Muscle layer of duodenum (tissue), 2 donors: ENCODE results near the gene PEX13.
A peak's percentile ranks its signal among the peaks of the same experiment; 100 is the strongest.
"Not testable (repeated sequence)": the region's sequence is repeated elsewhere in the genome, so short reads cannot be mapped to it uniquely, and the experiment has no call there.

Experiments used
- H3K27ac ChIP-seq: one replicate; pipeline ENCODE4 v1.7.0; 2013; ENCODE audit warnings: mild to moderate bottlenecking, low read length
- H3K27me3 ChIP-seq: one replicate; pipeline ENCODE4 v1.7.0; 2013; ENCODE audit warnings: low read depth, mild to moderate bottlenecking, control low read depth, low read length
- H3K36me3 ChIP-seq, 2 donors: one replicate each; pipeline ENCODE4 v1.7.0; 2013; ENCODE audit warnings: low read length in 2 of 2, control low read depth in 1 of 2, mild to moderate bottlenecking in 1 of 2; ENCODE audit not compliant: insufficient read depth in 2 of 2, control insufficient read depth in 1 of 2
- H3K4me1 ChIP-seq, 2 donors: one replicate each; pipeline ENCODE4 v1.7.0; 2013; ENCODE audit warnings: low read length in 2 of 2, mild to moderate bottlenecking in 2 of 2, control low read depth in 1 of 2, moderate library complexity in 1 of 2; ENCODE audit not compliant: insufficient read depth in 2 of 2, control insufficient read depth in 1 of 2
- H3K4me3 ChIP-seq, 2 donors: one replicate each; pipeline ENCODE4 v1.7.0; 2013; ENCODE audit warnings: low read length in 2 of 2, low read depth in 1 of 2, mild to moderate bottlenecking in 1 of 2
- H3K9me3 ChIP-seq, 2 donors: one replicate each; pipeline ENCODE4 v1.7.0; 2013; ENCODE audit warnings: low read length in 2 of 2, control low read depth in 1 of 2, mild to moderate bottlenecking in 1 of 2; ENCODE audit not compliant: control insufficient read depth in 1 of 2
- donor health status: healthy.

PEX13 gene

DNA sequence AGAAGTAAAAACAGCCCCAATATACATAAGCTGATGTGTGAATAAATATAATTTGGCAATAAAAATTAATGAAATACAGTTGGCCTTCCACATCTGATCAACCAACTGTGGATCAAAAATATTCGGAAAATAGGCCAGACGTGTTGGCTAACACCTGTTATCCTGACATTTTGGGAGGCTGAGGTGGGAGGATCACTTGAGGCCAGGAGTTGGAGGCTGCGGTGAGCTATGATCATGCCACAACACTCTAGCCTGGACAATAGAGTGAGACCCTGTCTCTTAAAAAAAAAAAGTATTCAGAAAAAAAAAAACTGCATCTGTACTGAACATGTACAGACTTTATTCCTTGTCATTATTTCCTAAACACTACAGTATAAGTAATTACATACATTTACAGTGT, 12.0 kb downstream of the PEX13 start:
- no peak overlapping the region for H3K27ac ChIP-seq
- H3K4me1 ChIP-seq: peaks cover 0 to 4% of the 10 kb centered on the region in 2 donors
- H3K36me3 ChIP-seq: peaks cover 26 to 34% of the 10 kb centered on the region in 2 donors
- H3K27me3 ChIP-seq: no peaks in the 10 kb centered on the region
- H3K9me3 ChIP-seq: no peaks in the 10 kb centered on the region
- no peak overlapping the region for H3K4me3 ChIP-seq

DNA sequence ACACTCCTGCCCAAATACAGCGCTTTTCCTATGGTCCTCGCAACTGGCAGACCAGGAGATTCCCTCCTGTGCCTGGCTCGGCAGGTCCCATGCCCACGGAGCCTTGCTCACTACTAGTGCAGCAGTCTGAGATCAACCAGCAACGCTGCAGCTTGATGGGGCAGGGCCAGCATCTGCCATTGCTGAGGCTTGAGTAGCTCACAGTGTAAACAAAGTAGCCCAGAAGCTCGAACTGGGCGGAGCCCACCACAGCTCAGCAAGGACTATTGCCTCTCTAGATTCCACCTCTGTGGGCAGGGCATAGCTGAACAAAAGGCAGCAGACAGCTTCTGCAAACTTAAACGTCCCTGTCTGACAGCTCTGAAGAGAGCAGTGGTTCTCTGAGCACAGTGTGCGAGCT, 17.1 kb downstream of the PEX13 start:
- H3K36me3 ChIP-seq: peaks cover 26 to 42% of the 10 kb centered on the region in 2 donors
- H3K27me3 ChIP-seq, H3K4me3 ChIP-seq: not testable (repeated sequence)

DNA sequence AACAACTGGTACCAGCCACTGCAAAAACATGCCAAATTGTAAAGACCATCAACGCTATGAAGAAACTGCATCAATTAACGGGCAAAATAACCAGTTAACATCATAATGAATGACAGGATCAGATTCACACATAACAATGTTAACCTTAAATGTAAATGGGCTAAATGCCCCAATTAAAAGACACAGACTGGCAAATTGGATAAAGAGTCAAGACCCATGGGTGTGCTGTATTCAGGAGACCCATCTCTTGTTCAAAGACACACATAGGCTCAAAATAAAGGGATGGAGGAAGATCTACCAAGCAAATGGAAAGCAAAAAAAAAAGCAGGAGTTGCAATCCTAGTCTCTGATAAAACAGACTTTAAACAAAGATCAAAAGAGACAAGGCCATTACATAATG, 19.1 kb downstream of the PEX13 start:
- H3K4me1 ChIP-seq, H3K4me3 ChIP-seq, H3K27ac ChIP-seq, H3K9me3 ChIP-seq, H3K27me3 ChIP-seq: not testable (repeated sequence)
- peaks cover 21 to 37% of the 10 kb centered on the region in 2 donors for H3K36me3 ChIP-seq

More for the DNA sequence above, 17.1 kb downstream of the PEX13 start:
- not testable (repeated sequence) for H3K9me3 ChIP-seq, H3K27ac ChIP-seq, H3K4me1 ChIP-seq

DNA sequence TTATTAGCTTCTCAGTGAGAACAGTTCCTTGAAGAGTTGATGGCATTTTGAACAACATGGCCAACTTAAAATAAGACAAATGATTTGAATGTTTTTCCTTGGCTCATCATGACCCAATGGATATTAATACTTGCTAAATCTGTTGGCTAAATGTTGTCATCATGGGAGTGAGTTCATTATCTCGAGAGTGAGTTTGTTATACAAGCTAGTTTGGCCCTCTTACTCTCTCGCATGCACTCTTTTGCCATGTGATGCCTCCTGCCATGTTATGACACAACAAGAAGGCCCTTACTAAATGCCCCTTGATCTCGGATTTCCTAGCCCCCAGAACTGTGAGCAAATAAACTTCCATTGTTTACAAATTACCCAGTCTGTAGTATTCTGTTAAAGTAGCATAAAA, 25.3 kb downstream of the PEX13 start:
- Histone ChIP-seq H3K27me3 (no peaks in the 10 kb centered on the region), H3K36me3 (peaks cover 3 to 5% of the 10 kb centered on the region in 2 donors), H3K9me3 (no peaks in the 10 kb centered on the region), H3K4me1 (peaks cover 0 to 20% of the 10 kb centered on the region in 2 donors), H3K27ac (no peak overlapping the region), H3K4me3 (no peak overlapping the region)

DNA sequence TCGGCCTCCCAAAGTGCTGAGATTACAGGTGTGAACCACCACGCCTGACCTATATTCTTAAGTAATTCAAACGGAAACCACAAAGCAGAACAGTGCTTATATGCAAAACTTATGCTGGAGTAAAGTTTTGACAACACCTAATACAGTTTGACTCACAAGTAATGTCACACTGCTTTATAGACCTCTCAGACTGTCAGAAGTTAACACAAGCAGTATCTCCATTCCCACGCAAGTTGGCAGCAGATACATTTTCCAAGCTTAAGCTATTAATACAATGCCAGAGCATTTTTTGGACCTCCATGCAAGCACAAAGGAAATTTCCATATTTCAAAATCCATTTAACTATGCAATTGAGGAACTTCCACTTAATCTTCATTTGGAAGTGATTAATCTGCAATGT, 27.1 kb downstream of the PEX13 start:
- Histone ChIP-seq H3K4me3 (no peak overlapping the region), H3K27me3 (no peaks in the 10 kb centered on the region), H3K27ac (no peak overlapping the region), H3K36me3 (peaks cover 11 to 13% of the 10 kb centered on the region in 2 donors), H3K4me1 (peaks cover 0 to 20% of the 10 kb centered on the region in 2 donors), H3K9me3 (no peaks in the 10 kb centered on the region)

DNA sequence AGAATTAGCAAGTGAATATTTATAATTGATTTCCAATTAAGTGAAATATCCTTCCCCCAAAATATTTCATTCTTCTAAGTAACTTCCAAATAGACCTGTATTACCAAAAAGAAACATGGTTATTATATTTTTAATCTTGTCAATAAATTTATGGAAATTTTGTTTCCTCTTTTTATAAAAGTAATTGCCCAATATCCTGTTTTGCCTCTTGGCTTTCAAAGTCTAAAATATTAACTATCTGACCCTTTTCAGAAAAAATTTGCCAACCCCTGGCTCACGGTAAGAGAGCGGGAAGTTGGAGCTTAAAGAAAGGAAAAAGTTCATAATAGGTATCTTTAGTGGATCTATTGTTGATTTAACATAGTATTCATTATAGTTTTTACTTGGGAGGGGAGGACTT, 27.7 kb downstream of the PEX13 start:
- Histone ChIP-seq H3K27ac (no peak overlapping the region), H3K36me3 (peaks cover 11 to 13% of the 10 kb centered on the region in 2 donors), H3K27me3 (no peaks in the 10 kb centered on the region), H3K4me3 (no peak overlapping the region), H3K4me1 (peaks cover 0 to 20% of the 10 kb centered on the region in 2 donors), H3K9me3 (no peaks in the 10 kb centered on the region)

DNA sequence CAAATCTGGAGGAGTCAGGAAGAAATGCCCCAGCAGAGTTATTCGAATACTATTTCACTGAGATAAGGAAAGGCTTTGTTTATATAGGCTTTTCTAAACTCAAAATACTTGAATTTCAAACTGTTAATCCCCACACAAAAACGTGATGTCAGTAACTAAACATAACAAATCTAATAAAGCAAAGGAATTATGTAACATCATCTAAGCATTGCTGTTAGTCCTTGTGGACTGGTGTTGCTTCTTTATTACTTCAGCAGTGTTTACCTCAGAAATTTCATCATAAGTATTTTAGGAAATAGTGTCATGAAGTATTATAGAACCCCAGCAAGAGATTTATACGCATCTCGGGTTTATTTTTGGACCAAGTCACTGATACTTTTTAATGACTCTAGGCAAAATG, 28.5 kb downstream of the PEX13 start:
- Histone ChIP-seq H3K36me3 (peaks cover 11 to 13% of the 10 kb centered on the region in 2 donors), H3K27ac (no peak overlapping the region), H3K9me3 (no peaks in the 10 kb centered on the region), H3K4me1 (peaks cover 0 to 20% of the 10 kb centered on the region in 2 donors), H3K27me3 (no peaks in the 10 kb centered on the region), H3K4me3 (no peak overlapping the region)

DNA sequence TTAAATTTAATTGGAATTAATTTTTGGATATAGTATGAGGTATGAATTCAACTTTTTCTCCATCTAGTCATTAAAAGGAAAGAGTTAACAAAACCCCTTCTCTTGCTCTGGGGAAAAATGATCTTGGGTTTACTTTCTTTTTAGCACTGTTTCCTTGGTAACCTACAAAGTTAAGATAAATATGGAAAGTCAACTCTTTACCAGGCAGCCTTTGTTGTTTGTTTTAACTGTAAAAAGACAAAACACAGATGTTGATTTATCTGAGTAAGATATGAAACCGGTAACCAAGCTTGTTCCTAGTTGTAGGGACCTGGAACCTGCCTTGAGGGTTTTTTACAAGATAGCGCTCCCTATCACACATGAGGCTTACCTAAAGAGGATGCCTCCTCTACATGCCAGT, 38.0 kb downstream of the PEX13 start:
- Histone ChIP-seq H3K27ac (no peak overlapping the region), H3K36me3 (peaks cover 0 to 6% of the 10 kb centered on the region in 2 donors), H3K9me3 (no peaks in the 10 kb centered on the region), H3K4me3 (no peak overlapping the region), H3K4me1 (peaks cover 0 to 4% of the 10 kb centered on the region in 2 donors), H3K27me3 (no peaks in the 10 kb centered on the region)

DNA sequence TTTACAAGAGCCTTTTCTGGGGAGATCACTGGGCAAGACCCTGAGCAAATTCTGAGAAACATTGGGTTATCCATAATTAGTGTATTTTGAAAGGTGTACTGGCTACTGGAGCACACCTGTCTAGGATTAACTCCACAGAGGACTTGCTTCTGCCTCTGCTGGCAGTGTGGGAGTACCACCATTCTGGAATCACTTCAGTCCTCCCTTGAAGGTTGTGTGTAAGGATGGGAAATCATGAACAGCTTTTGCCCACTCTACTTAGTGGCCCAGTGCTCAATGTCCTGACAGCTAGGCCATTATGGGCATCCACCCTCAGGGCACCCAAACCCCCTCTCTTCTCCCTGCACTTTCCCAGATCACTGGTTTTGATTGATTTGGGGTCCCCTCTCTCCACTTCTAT, 40.0 kb downstream of the PEX13 start:
- Histone ChIP-seq H3K27me3 (no peaks in the 10 kb centered on the region), H3K4me3 (no peak overlapping the region), H3K27ac (no peak overlapping the region), H3K9me3 (no peaks in the 10 kb centered on the region), H3K36me3 (peaks cover 0 to 6% of the 10 kb centered on the region in 2 donors), H3K4me1 (peaks cover 0 to 4% of the 10 kb centered on the region in 2 donors)

DNA sequence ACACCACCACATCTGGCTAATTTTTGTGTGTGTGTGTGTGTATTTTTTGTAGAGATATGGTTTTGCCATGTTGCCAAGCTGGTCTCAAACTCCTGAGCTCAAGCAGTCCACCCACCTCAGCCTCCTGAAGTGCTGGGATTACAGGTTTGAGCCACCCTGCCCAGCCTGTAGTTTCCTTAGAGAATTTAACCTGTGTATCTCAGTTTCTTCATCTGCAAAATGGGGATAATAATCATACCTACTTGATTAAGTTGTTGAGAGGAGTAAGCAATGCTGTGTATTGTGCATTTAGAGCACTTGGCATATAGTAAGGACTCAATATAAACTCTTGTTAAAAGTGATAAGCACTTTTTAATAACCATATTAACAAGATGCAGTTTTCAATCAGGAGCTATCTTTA, 41.9 kb downstream of the PEX13 start:
- Histone ChIP-seq H3K27ac (no peak overlapping the region), H3K4me3 (no peak overlapping the region), H3K4me1 (peaks cover 0 to 4% of the 10 kb centered on the region in 2 donors), H3K36me3 (peaks cover 0 to 2% of the 10 kb centered on the region in 2 donors), H3K27me3 (no peaks in the 10 kb centered on the region), H3K9me3 (no peaks in the 10 kb centered on the region)

DNA sequence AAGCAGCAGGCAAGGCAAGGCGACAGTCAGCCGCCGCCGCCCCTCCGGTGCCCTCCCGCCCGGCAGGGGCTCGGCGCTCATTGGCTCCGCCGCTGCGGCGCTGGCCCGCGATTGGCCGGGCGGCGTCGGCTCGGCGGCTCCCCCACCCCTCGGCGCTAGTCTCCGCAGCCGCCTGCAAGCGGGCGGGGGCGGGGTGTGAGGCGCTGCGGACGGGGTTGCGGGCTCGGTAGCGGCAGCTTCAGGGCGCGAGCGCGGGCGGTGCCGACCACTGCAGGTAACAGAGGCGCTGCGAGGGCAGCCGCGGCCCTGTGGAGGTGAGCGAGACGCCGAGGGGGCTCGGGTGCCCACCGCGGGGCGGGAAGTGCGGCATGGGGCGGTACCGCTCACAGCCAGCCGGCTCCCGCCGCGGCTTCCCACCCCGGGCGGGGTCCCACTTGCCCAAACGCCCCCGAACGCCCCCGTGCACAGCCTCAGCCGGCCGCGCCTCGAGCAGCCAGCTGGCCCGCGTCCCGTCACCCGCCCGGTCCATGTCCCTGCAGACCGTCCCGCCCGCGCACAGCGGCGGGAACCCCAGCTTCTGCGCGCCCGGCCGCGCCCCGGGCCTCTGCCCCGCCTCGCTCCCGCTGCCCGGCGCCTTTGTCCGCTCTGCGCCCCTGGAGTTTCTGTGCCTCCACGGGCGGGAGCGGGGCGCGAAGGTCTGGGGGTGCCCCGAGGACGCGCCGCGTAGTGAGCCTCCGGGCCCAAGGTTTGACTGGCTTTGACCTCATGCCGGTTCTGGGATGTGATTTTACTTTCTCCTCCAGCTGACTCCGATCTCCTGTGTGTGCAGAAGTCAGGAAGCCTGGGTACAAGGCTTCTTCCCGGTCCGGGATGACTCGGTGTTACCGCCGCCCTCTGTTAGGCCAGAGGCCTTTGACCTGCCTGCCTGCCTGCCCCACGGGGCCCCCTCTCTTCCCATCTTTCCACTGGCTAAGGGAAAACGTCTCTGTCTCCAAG, 48.5 kb downstream of the PEX13 start, which contains the start of gene SANBR:
SANBR (plus strand) TSS at position 158 of the 996 bp plus-strand sequence. CDS start 4,480 bp downstream, outside the sequence.
- H3K36me3 ChIP-seq: peaks cover 2 to 4% of the 10 kb centered on the region in 2 donors
- no peak within 1 kb of the TSS for H3K27ac ChIP-seq
- no peaks in the 10 kb centered on the region for H3K9me3 ChIP-seq
- peak within 1 kb of the TSS; percentile 67 to 93 for H3K4me3 ChIP-seq
- no peaks in the 10 kb centered on the region for H3K4me1 ChIP-seq
- H3K27me3 ChIP-seq: no peaks in the 10 kb centered on the region
